HEK293 (cell line): Measurements from ENCODE around the gene SNX19.

Experiments used
- CTCF ChIA-PET: fragments of 350-600 bp; formaldehyde crosslinking; extraction: SDS; loops from one replicate; lab custom pipeline; 2021; ENCODE audit warnings: antibody characterized with exemption; lab: Yijun Ruan, JAX
- POLR2A ChIA-PET: fragments of 300-600 bp; formaldehyde crosslinking; extraction: SDS; loops from one replicate; lab custom pipeline; 2020; ENCODE audit warnings: antibody characterized with exemption, inconsistent platforms; lab: Yijun Ruan, JAX
- H3K27ac ChIP-seq: fragments of 200-500 bp; sonication (Bioruptor generic); 2 replicates; pipeline ENCODE4 v1.5.1; 2014; ENCODE audit warnings: low read depth, low read length, control low read depth, inconsistent platforms; ENCODE audit errors: extremely low read depth
- H3K36me3 ChIP-seq, 2 experiments: fragments of 200-500 bp in 1 of 2; sonication (Bioruptor generic) in 1 of 2; 1 replicate in 1 of 2; 2 replicates in 1 of 2; pipeline ENCODE4 v1.5.1; 2014 to 2017; ENCODE audit warnings: inconsistent platforms in 2 of 2, low read length in 2 of 2; ENCODE audit not compliant: control insufficient read depth in 2 of 2, insufficient read depth in 1 of 2
- H3K4me1 ChIP-seq: fragments of 200-500 bp; sonication (Bioruptor generic); 2 replicates; pipeline ENCODE4 v1.5.1; 2014; ENCODE audit warnings: mild to moderate bottlenecking, low read length, inconsistent platforms; ENCODE audit not compliant: control insufficient read depth, insufficient read depth
- H3K4me3 ChIP-seq: 2 replicates; pipeline ENCODE4 v1.5.1; 2011; ENCODE audit warnings: low read depth, mild to moderate bottlenecking, control low read depth, low read length, moderate library complexity
- H3K9me3 ChIP-seq: fragments of 200-500 bp; sonication (Bioruptor generic); 2 replicates; pipeline ENCODE4 v1.5.1; 2014; ENCODE audit warnings: low read depth, low read length, inconsistent platforms; ENCODE audit not compliant: control insufficient read depth, insufficient read depth
- KLF9 ChIP-seq: fragments of 450-650 bp; formaldehyde crosslinking; IDR thresholded peaks from 2 replicates; pipeline ENCODE4 v1.5.1; 2016; ENCODE audit warnings: missing biosample characterization, missing genetic modification characterization, low read depth
- RBAK ChIP-seq: fragments of 450-650 bp; formaldehyde crosslinking; IDR thresholded peaks from 2 replicates; pipeline ENCODE4 v1.5.1; 2016; ENCODE audit warnings: missing biosample characterization, missing genetic modification characterization
- SCRT2 ChIP-seq: fragments of 450-650 bp; formaldehyde crosslinking; IDR thresholded peaks from 2 replicates; pipeline ENCODE4 v1.5.1; 2016; ENCODE audit warnings: missing biosample characterization, missing genetic modification characterization
- WT1 ChIP-seq: fragments of 450-650 bp; formaldehyde crosslinking; IDR thresholded peaks from 2 replicates; pipeline ENCODE4 v1.5.1; 2016; ENCODE audit warnings: missing biosample characterization, missing genetic modification characterization
- YY1 ChIP-seq: fragments of 450-650 bp; formaldehyde crosslinking; IDR thresholded peaks from 2 replicates; pipeline ENCODE4 v1.5.1; 2018; ENCODE audit warnings: missing biosample characterization, missing genetic modification characterization
- YY2 ChIP-seq: fragments of 450-650 bp; formaldehyde crosslinking; IDR thresholded peaks from 2 replicates; pipeline ENCODE4 v1.5.1; 2016; ENCODE audit warnings: missing biosample characterization, missing genetic modification characterization
- ZFHX2 ChIP-seq: fragments of 450-650 bp; formaldehyde crosslinking; conservative IDR thresholded peaks from 2 replicates; pipeline ENCODE4 v1.5.1; 2016; ENCODE audit warnings: missing biosample characterization, missing genetic modification characterization
- ZFP3 ChIP-seq: fragments of 450-650 bp; formaldehyde crosslinking; IDR thresholded peaks from 2 replicates; pipeline ENCODE4 v1.5.1; 2016; ENCODE audit warnings: low read depth, missing biosample characterization, missing genetic modification characterization
- ZFP69B ChIP-seq: fragments of 450-650 bp; formaldehyde crosslinking; IDR thresholded peaks from 2 replicates; pipeline ENCODE4 v1.5.1; 2016; ENCODE audit warnings: missing biosample characterization, missing genetic modification characterization
- ZNF10 ChIP-seq: fragments of 450-650 bp; formaldehyde crosslinking; IDR thresholded peaks from 2 replicates; pipeline ENCODE4 v1.5.1; 2017; ENCODE audit warnings: missing biosample characterization, missing genetic modification characterization
- ZNF157 ChIP-seq: fragments of 450-650 bp; formaldehyde crosslinking; IDR thresholded peaks from 2 replicates; pipeline ENCODE4 v1.5.1; 2016; ENCODE audit warnings: missing biosample characterization, missing genetic modification characterization
- ZNF175 ChIP-seq: fragments of 450-650 bp; formaldehyde crosslinking; IDR thresholded peaks from 2 replicates; pipeline ENCODE4 v1.5.1; 2016; ENCODE audit warnings: missing biosample characterization, missing genetic modification characterization
- ZNF223 ChIP-seq: fragments of 450-650 bp; formaldehyde crosslinking; IDR thresholded peaks from 2 replicates; pipeline ENCODE4 v1.5.1; 2016; ENCODE audit warnings: missing biosample characterization, missing genetic modification characterization
- ZNF274 ChIP-seq, 2 experiments: fragments of 200-500 bp in 1 of 2; fragments of 450-650 bp in 1 of 2; sonication (Bioruptor generic) in 1 of 2; formaldehyde crosslinking in 1 of 2; IDR thresholded peaks; 2 replicates each; pipeline versions ENCODE4 v1.5.1 to v1.6.1; 2014 to 2016; ENCODE audit warnings: borderline replicate concordance in 1 of 2, inconsistent platforms in 1 of 2, low read length in 1 of 2, missing biosample characterization in 1 of 2, missing genetic modification characterization in 1 of 2
- ZNF302 ChIP-seq: fragments of 450-650 bp; formaldehyde crosslinking; IDR thresholded peaks from 2 replicates; pipeline ENCODE4 v1.5.1; 2016; ENCODE audit warnings: missing biosample characterization, missing genetic modification characterization, low read depth
- ZNF404 ChIP-seq: fragments of 450-650 bp; formaldehyde crosslinking; IDR thresholded peaks from 2 replicates; pipeline ENCODE4 v1.5.1; 2017; ENCODE audit warnings: missing biosample characterization, missing genetic modification characterization
- ZNF510 ChIP-seq: fragments of 450-650 bp; formaldehyde crosslinking; IDR thresholded peaks from 2 replicates; pipeline ENCODE4 v1.5.1; 2018; ENCODE audit warnings: mild to moderate bottlenecking, missing genetic modification characterization, missing biosample characterization; ENCODE audit not compliant: insufficient replicate concordance
- ZNF514 ChIP-seq: fragments of 450-650 bp; formaldehyde crosslinking; IDR thresholded peaks from 2 replicates; pipeline ENCODE4 v1.5.1; 2016; ENCODE audit warnings: missing biosample characterization, missing genetic modification characterization
- ZNF560 ChIP-seq: fragments of 450-650 bp; formaldehyde crosslinking; IDR thresholded peaks from 2 replicates; pipeline ENCODE4 v1.5.1; 2017; ENCODE audit warnings: missing biosample characterization, missing genetic modification characterization, borderline replicate concordance
- ZNF626 ChIP-seq: fragments of 450-650 bp; sonication (Bioruptor Pico); formaldehyde crosslinking; IDR thresholded peaks from 2 replicates; pipeline ENCODE4 v1.5.1; 2018; ENCODE audit warnings: missing biosample characterization, missing genetic modification characterization, inconsistent platforms
- ZNF660 ChIP-seq: fragments of 450-650 bp; IDR thresholded peaks from 2 replicates; pipeline ENCODE4 v1.5.1; 2018; ENCODE audit warnings: missing biosample characterization, mild to moderate bottlenecking, missing genetic modification characterization
- ZNF830 ChIP-seq: fragments of 450-650 bp; IDR thresholded peaks from 2 replicates; pipeline ENCODE4 v1.5.0; 2018; ENCODE audit warnings: missing biosample characterization, missing genetic modification characterization, low read depth, mild to moderate bottlenecking, moderate library complexity
- TF ChIP-seq, protein P1 (sequence below): sonication (generic); formaldehyde crosslinking; IDR thresholded peaks from 2 replicates; pipeline ENCODE4 v1.8.1; 2022; ENCODE audit warnings: mild to moderate bottlenecking, moderate library complexity, missing genetic modification reagents
- TF ChIP-seq, protein P2 (sequence below): fragments of 450-650 bp; formaldehyde crosslinking; IDR thresholded peaks from 2 replicates; pipeline ENCODE4 v1.5.1; 2016; ENCODE audit warnings: missing biosample characterization, missing genetic modification characterization
- TF ChIP-seq, protein P3 (sequence below): fragments of 450-650 bp; formaldehyde crosslinking; IDR thresholded peaks from 2 replicates; pipeline ENCODE4 v1.5.1; 2016; ENCODE audit warnings: missing biosample characterization, missing genetic modification characterization
- TF ChIP-seq, protein P4 (sequence below): fragments of 450-650 bp; IDR thresholded peaks from 2 replicates; pipeline ENCODE4 v1.5.1; 2018; ENCODE audit warnings: missing biosample characterization, missing genetic modification characterization
- TF ChIP-seq, protein P5 (sequence below): fragments of 450-650 bp; formaldehyde crosslinking; IDR thresholded peaks from 2 replicates; pipeline ENCODE4 v1.5.1; 2016; ENCODE audit warnings: missing biosample characterization, missing genetic modification characterization, low read depth

The SNX19 gene

DNA sequence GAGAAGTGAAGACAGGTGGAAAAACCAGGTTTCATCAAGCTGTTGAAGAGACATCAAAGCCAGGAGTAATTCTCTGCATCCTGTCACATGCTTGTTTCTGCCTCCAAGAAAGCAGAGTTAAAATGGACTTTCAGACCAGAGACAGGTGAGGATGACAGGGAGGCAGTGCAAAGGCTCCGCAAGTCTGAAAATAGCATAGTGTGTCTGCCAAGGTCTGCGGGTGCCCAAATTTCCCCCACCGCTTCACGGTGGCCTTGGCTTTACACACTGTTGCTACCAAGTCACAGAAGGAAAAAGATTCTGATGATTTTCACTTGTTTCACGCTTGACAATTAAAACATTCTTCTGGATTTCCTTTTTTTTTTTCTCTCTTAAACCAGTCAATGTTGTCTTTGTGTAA is 44.2 kb downstream of the SNX19 start (continued):
- TF ChIP-seq ZNF302 (tag by site-specific recombination) (no peak), ZNF560 (no peak), ZNF157 (no peak), ZNF510 (tag by site-specific recombination) (no peak), WT1 (no peak), ZNF274 (IDR thresholded peaks at IDR 0.05; ENCODE audit: low read length) (no peak), ZNF274 (tag by site-specific recombination; IDR thresholded peaks at IDR 0.05; ENCODE audit: borderline replicate concordance) (no peak)
- TF ChIP-seq, protein P1, sequence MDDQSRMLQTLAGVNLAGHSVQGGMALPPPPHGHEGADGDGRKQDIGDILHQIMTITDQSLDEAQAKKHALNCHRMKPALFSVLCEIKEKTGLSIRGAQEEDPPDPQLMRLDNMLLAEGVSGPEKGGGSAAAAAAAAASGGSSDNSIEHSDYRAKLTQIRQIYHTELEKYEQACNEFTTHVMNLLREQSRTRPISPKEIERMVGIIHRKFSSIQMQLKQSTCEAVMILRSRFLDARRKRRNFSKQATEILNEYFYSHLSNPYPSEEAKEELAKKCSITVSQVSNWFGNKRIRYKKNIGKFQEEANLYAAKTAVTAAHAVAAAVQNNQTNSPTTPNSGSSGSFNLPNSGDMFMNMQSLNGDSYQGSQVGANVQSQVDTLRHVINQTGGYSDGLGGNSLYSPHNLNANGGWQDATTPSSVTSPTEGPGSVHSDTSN: no peak

DNA sequence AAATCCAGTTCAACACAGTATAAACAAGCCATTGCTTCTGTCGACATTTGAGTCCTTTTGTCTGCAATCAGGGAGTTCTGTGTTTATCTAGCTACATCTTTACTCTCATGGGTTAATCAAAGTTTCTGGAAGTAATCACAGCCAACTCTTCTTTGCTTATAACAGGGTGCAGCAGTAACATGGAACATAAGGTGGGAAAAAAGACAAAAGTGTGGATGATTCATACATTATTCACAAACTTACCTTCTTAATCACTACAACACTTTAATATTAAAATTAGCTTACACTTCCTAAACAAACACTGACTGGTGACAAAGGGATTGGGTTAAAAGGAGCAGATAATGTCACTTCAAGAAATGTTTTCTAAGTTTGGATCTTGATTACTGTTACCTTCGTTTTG is 44.7 kb downstream of the SNX19 start:
- no peaks in the 10 kb centered on the region for H3K9me3 ChIP-seq
- H3K4me1 ChIP-seq: no peaks in the 10 kb centered on the region
- H3K36me3 ChIP-seq: peaks cover 0 to 63% of the 10 kb centered on the region in 2 experiments; a peak in 1 of 3 replicates
- no peak for TF ChIP-seq ZFP69B (tag by site-specific recombination)
- no peak for TF ChIP-seq YY2
- TF ChIP-seq ZNF830 (tag by site-specific recombination): no peak
- TF ChIP-seq ZFP3: no peak
- no peak for TF ChIP-seq RBAK (tag by site-specific recombination)
- TF ChIP-seq ZFHX2 (tag by site-specific recombination): no peak
- no peak for TF ChIP-seq YY1 (tag by site-specific recombination)
- TF ChIP-seq, protein P2, sequence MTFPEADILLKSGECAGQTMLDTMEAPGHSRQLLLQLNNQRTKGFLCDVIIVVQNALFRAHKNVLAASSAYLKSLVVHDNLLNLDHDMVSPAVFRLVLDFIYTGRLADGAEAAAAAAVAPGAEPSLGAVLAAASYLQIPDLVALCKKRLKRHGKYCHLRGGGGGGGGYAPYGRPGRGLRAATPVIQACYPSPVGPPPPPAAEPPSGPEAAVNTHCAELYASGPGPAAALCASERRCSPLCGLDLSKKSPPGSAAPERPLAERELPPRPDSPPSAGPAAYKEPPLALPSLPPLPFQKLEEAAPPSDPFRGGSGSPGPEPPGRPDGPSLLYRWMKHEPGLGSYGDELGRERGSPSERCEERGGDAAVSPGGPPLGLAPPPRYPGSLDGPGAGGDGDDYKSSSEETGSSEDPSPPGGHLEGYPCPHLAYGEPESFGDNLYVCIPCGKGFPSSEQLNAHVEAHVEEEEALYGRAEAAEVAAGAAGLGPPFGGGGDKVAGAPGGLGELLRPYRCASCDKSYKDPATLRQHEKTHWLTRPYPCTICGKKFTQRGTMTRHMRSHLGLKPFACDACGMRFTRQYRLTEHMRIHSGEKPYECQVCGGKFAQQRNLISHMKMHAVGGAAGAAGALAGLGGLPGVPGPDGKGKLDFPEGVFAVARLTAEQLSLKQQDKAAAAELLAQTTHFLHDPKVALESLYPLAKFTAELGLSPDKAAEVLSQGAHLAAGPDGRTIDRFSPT: no peak
- no peak for TF ChIP-seq ZNF10
- no peak for TF ChIP-seq ZNF175 (tag by site-specific recombination)
- TF ChIP-seq ZNF514: no peak
- TF ChIP-seq, all 188 proteins: peak for 0
- H3K27ac ChIP-seq: no peak overlapping the region
- POLR2A ChIA-PET: no interaction called here
- CTCF ChIA-PET: interaction anchor here (0.5 to 2.2 kb wide), 6 partner anchors 10 to 823 kb away, joined by 3 to 12 read pairs (median 4); no protein-coding TSS in a partner anchor
- H3K4me3 ChIP-seq: no peak overlapping the region

DNA sequence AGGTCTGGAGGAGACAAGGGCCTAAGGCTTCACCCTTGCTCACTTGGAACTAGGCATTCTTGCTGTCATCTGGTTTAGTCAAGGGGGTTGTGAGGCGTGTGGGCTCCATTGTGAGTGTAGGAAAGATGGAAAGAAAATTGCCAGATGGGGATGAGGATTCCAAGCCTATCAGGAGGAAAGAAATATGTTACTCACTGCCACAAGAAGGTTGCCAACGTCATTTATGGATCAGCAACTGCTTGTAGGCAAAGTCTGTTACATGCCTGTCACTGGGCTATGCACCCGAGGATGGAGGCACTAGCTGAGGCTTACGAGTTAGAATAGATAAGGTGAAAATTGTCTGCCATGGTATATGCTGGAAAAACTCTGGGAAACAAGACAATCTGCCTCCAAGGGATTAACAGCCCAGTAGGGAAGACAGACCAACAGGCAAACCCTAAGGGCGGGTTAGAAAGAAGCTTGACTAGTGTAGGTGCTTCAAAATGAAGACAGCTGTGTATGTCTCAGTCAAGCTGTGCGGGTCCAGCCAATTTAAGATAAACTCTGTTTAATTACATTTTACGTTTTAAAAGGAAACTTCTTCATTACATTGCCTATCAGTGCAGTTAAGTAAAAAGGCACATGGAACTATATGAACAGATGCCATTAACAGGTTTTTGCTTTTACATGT is 47.4 kb downstream of the SNX19 start:
- POLR2A ChIA-PET: no interaction called here
- CTCF ChIA-PET: interaction anchor here (1.6 to 14.4 kb wide), 3 partner anchors 25 to 435 kb away, joined by 4 to 408 read pairs (median 13); partner anchors contain the start of gene ADAMTS8
- Histone ChIP-seq H3K27ac (no peak overlapping the region), H3K4me1 (no peaks in the 10 kb centered on the region), H3K36me3 (peaks cover 0 to 41% of the 10 kb centered on the region in 2 experiments; a peak in 1 of 3 replicates), H3K4me3 (no peak overlapping the region), H3K9me3 (no peaks in the 10 kb centered on the region)
- TF ChIP-seq ZNF626: no peak
- no peak for TF ChIP-seq ZNF10
- TF ChIP-seq WT1: no peak
- no peak for TF ChIP-seq ZNF660 (tag by site-specific recombination)
- TF ChIP-seq ZNF404 (tag by site-specific recombination): no peak
- no peak for TF ChIP-seq ZFHX2 (tag by site-specific recombination)
- TF ChIP-seq, protein P3, sequence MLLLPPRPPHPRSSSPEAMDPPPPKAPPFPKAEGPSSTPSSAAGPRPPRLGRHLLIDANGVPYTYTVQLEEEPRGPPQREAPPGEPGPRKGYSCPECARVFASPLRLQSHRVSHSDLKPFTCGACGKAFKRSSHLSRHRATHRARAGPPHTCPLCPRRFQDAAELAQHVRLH: no peak
- no peak for TF ChIP-seq KLF9 (tag by site-specific recombination)
- no peak for TF ChIP-seq ZNF223
- TF ChIP-seq, protein P4, sequence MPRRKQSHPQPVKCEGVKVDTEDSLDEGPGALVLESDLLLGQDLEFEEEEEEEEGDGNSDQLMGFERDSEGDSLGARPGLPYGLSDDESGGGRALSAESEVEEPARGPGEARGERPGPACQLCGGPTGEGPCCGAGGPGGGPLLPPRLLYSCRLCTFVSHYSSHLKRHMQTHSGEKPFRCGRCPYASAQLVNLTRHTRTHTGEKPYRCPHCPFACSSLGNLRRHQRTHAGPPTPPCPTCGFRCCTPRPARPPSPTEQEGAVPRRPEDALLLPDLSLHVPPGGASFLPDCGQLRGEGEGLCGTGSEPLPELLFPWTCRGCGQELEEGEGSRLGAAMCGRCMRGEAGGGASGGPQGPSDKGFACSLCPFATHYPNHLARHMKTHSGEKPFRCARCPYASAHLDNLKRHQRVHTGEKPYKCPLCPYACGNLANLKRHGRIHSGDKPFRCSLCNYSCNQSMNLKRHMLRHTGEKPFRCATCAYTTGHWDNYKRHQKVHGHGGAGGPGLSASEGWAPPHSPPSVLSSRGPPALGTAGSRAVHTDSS (tag by site-specific recombination): no peak
- TF ChIP-seq, protein P5, sequence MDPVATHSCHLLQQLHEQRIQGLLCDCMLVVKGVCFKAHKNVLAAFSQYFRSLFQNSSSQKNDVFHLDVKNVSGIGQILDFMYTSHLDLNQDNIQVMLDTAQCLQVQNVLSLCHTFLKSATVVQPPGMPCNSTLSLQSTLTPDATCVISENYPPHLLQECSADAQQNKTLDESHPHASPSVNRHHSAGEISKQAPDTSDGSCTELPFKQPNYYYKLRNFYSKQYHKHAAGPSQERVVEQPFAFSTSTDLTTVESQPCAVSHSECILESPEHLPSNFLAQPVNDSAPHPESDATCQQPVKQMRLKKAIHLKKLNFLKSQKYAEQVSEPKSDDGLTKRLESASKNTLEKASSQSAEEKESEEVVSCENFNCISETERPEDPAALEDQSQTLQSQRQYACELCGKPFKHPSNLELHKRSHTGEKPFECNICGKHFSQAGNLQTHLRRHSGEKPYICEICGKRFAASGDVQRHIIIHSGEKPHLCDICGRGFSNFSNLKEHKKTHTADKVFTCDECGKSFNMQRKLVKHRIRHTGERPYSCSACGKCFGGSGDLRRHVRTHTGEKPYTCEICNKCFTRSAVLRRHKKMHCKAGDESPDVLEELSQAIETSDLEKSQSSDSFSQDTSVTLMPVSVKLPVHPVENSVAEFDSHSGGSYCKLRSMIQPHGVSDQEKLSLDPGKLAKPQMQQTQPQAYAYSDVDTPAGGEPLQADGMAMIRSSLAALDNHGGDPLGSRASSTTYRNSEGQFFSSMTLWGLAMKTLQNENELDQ (tag by site-specific recombination): no peak
- no peak for TF ChIP-seq ZNF157
- TF ChIP-seq SCRT2: no peak
